Measurements from ENCODE around the gene PRR35.

GRCh38 chr16:522320-523096 lies 37.7 kb upstream of the PRR35 start:
- TF ChIP-seq CTCF (IDR thresholded peaks at IDR 0.05) = no peak
- no peak for TF ChIP-seq ZFX (IDR thresholded peaks at IDR 0.05; ENCODE audit: borderline replicate concordance)

Data from 22Rv1 (cell line).